HG02763 (cell line): ENCODE measurements around the gene GLP2R.

Experiments
- ATAC-seq: cut with Tn5 transposase; IDR thresholded peaks from one replicate; pipeline ENCODE4 v1.9.1; 2021; ENCODE audit warnings: mild to moderate bottlenecking, moderate library complexity; ENCODE audit not compliant: unreplicated experiment

The GLP2R gene

DNA sequence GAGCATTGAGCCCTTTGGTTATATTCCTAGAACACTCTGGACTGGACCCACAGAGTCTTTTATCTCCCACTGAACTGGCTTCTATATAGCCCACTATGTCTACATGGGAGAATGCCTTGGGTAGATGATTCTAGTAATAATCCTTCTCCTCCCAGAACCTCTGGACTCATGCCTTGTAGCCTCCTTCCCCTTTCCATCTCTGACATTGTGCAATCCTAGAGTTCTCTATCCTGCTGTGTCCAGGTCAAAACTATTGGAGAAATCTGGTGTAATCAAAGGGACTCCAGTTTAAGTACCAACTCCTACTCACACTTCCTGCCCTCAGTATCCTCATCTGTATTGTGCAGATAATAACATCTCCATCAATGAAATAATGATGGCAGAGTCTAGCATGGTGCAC is 70.2 kb downstream of the GLP2R start:
- no peak for ATAC-seq

DNA sequence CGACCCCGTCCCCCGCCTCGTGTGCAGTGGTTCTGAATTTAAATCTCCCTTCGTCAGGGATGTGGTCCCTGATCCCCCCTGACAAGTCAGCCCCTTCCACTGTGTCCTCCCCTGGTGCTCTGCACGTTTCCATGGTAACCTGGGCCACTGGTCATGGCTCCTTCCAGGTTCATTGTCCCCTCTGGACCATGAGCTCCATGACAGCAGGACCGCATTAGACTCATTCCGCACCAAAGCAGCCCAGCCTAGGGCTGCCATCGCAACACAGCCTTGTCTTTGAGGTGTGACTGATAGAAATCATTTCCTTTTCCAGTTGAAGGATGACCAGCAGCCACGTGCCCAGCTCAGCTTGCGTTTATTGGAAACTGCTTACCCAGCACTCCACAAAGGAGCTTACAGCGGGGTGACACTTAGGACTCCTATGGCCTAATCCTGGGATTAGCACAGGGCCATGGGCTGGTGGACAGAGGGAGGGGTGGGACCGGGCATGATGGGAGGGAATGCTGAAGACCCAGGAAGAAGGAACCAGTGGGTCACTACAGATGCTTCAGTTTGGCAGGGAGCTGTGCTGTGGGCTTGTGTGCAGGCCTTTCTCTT is 71.7 kb downstream of the GLP2R start:
- ATAC-seq: no peak

DNA sequence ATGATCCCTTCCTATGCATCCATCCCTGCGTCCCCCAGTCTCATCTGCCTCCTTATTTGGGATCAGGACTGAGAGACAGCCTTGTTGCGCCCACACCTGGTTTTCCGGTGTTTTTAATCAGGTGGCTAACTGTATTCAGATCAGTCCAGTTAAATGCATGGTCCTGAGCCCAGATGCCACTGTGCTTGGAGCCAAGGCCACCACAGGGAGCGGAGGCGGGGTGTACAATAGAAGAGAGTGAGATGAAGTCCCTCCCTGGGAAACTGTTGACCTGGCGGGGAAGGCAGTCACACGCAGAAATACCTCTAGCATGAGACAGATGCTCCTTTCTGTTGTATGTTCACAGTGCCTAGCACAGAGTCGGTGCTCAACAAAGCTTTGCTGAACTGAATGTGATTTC is 73.1 kb downstream of the GLP2R start:
- ATAC-seq: no peak

DNA sequence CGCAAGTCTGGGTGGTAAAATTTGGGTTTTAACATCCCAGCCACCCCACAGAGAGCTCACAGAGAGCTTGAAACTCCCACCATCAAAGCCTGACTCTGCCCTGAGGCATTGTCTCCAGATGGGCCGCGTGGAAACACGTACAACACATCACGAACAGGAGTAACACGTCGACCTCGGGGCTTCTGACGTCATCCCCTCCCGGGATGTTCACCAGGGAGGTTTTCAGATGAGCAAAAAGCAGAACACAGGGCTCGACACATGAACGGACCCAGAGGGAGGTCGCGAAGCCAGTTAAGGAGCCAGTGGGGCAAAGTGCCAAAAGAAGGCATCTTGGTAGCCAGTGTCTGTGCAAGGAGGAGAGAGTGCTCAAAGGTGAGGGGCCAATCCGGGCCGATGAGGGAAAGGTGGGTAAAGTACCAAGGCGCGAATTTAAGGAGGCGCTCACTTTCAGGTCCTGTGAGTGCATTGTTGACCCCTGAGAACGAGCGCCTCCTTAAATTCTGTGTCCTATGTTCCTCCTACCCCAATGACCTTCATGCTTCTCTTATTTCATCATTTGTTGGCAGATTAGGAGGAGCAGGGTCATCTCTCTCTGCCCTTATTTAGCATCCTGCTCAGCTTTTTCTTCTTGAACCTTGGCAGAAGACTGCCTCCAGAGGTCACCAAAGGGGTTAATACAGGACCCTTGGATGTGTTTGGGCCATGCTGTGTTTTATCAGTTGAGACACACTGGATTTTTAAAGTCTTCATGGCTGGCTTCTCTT is 73.7 kb downstream of the GLP2R start:
- no peak for ATAC-seq

DNA sequence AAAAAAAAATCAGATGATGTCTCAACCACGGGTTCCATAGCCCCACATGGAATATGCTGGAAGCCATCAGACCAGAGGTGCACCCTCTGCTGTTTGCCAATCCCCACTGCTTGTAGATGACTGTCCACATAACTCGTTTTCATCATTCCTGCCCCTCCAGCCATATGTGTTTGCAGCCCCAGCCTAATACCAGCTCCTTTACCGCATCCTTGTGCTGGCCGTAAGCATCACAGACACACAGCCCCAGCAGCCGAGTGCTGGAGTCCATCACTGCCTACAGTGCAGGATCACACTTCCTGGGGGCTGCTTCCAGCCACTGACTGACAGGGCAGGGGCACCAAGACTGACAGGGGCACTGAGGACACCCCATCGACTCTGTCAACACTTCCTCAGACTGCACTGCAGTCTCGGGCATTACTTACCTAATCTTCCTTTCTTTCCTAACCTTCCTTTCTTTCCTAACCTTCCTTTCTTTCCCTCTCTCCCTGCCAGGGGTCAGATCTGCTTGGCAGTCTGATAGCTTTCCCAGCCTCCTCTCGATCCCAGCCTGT is 74.4 kb downstream of the GLP2R start:
- ATAC-seq: no peak

DNA sequence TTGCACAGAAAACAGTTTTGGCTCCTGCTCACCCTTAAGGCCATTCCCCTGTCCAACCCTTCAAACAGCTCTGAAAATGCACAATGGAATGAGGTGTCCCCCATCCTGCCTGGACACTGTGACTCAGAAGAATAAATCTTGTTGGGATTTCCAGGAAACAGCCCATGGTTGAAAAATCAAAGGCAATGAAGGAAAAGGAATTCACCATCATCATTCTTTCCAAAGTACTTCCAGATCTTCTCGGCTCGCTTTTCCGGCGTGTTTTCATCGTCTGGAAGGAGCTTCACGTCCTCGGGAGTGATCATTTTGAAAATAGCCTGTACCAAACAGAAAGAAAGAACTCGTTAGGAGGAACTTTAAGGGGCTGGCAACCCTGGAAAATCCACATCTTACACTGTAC is 75.1 kb downstream of the GLP2R start:
- ATAC-seq: no peak

DNA sequence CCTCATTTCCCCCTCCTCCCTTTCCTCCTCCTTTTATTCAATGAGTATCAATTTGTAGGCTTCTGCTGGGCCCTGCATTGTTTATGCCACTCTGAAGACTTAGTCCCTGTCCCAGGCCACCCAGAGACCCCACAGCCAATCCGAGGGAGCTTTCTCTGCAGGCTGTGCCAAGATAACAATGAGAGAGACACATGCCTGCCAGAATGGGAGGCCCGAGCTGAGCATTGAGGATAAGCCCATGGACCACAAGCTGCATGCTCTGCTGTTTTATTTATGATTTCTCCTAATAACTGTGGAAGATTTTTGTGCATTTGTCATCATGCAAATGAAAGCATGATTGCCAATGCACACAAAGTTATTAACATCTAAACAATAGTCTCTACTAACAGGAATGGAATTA is 76.4 kb downstream of the GLP2R start:
- ATAC-seq: no peak

DNA sequence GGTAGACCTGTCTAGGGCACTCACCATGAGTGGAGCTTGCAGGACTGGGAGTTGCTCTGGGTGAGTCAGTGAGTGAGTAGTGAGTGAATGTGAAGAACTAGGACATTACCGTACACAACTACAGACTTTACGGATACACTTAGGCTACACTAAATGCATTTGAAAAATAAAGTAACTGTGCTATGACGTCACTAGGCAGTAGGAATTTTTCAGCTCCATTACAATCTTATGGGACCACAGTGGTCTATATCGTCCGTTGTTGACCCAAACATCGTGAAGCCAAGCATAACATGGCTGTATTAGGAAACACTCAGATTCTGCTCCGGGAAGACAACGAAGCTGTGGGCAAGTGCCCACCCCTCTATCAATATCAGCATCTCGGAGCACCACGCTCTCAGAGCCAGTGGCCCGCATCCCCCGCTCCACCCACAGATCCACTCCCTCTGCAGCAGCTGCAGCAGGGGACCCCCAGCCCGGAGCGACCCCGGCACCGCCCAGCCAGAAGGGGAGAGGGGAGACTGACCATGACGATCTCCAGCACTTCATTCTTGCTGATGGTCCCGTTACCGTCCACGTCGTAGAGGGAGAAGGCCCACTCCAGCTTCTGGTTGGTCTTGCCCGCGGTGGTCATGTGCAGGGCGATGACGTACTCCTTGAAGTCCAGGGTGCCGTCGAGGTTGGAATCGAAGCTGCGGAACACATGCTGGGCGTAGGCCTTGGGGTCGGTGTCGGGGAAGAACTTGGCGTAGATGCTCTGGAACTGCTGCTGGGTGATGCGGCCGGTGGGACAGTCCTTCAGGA is 78.8 kb downstream of the GLP2R start:
- no peak for ATAC-seq

- ATAC-seq: no peak
These were observed 79.3 kb downstream of the GLP2R start, which contains the start of gene RCVRN for GRCh38 chr17:9905078-9905415. TSS of gene RCVRN (minus strand) at chr17:9905271. CDS start at chr17:9905180, 91 bp downstream.

GRCh38 chr17:9905902-9906301 is 80.2 kb downstream of the GLP2R start:
- no peak for ATAC-seq

- ATAC-seq: no peak
These were observed 80.9 kb downstream of the GLP2R start for GRCh38 chr17:9906616-9907015.

GRCh38 chr17:9907131-9907530 is 81.4 kb downstream of the GLP2R start:
- no peak for ATAC-seq

- no peak for ATAC-seq
These were observed 82.3 kb downstream of the GLP2R start for GRCh38 chr17:9907883-9908648.

DNA sequence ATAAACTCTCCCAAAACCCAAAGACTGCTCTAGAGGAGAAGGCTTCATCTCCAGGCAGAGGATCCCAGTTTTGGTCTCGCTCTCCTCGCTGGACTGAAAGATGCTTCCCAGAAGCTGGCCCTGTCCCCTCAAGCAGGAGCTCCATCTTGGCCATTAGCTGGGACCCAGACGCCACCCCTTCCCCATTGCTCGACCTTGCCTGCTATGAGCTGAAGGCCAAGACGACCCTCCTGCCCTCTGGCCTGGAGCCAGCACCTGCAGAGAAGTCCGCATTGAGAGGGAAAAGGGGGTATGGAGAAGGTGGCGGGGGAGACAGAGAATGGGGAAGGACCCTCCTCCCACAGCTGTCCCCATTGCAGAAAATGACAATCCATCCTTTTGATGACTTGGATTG is 82.9 kb downstream of the GLP2R start:
- no peak for ATAC-seq

DNA sequence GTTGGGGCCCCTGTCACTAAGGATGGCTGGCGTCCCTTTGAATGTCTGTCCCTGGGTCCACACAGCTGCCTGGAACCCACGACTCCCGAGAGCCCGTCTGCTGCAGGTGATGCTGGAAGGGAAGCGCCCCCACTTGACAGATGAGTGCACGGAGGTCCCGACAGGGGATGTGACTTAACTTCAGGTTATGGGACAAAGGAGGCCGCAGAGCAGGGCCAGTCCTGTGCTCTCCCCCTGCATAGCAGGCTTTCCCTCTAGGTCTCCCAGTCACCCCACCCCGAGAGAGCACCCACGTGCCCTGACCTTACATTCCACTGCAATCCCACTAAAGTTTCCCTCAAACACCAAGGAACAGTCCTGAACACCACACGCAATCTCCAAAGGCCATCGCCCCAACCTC is 85.4 kb downstream of the GLP2R start:
- ATAC-seq: no peak

DNA sequence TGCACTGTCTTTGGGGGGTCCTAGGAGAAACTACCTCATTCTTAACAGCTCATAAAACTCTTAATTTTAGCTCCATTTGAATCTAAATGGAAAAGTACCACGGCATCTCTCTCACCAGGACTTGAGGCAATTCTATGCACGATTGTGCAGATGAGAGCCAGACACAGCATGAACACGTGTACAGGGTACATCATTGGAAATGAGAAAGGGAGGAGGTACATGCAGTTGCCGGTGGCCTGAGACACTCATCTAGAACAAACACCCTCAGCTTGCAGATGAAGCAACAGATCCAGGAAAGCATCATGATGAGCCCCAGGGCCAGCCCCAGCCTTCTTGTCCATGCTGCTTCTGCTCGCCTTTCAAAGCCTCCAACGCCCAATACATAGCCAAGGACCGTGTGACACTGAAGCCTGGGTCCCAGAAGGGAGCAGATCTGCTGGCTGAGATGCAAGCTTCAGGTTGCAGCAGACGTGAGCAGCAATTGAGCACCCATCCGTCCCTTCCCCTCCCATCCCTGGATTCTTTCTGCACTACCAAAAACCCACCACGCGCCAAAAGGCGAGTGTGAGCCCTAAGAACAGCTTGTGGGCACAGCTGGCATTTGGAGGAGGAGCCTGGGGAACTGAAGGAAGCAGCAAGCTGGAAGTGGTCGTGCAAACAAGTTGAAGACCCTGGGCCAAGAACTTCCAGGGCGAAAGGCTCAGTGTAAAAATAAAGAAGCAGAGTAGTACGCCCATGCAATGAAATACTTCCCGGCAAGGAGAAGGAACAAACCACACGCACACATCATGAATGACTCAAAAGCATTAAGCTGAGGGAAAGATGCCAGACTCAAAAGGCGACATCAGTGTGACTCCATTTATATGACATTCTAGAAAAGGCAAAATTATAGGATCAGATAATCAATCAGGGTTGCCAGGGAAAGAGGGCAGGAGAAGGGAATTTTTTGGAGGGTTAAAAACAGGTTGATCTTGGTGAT is 86.7 kb downstream of the GLP2R start:
- ATAC-seq: no peak

- no peak for ATAC-seq
These were observed 87.8 kb downstream of the GLP2R start for GRCh38 chr17:9913476-9913875.

DNA sequence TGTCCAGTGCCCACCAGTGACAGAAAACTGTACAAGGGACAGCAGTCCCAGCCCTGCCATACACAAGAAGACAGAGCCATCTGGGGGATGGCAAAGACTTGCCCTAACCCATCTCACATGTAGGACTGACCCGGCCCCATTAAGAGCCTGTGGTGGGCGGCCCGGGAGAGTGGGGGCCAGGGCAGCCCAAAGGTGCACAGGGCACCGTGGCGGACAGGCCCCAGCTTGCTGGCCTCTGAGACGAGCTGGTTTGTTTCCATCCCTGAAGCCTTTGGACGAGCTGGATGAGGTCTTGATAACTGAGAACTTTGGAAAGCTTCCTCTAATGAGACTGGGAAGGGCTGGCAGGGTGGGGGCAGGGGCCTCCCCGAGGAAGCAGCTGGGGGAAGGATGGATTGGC is 90.4 kb downstream of the GLP2R start:
- no peak for ATAC-seq

DNA sequence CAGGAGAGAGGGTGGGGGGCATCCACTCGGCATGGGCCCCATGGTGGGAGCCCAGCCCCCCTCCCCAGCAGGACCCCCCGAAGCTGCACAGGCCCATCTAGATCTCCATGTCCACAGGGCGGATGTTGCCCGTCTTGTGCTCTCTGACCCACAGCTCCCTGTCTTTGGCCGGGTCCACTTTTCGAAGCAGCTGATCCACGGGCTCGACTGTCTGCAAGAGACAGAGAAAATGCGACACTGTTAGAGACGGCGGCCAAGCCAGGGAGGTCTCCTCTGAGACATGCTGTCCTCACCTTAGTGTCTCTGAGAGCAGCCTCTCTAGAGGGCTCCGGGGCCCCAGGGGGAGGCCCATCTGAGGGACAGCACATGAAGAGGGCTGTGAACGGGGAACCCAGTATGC is 91.4 kb downstream of the GLP2R start:
- ATAC-seq: no peak

DNA sequence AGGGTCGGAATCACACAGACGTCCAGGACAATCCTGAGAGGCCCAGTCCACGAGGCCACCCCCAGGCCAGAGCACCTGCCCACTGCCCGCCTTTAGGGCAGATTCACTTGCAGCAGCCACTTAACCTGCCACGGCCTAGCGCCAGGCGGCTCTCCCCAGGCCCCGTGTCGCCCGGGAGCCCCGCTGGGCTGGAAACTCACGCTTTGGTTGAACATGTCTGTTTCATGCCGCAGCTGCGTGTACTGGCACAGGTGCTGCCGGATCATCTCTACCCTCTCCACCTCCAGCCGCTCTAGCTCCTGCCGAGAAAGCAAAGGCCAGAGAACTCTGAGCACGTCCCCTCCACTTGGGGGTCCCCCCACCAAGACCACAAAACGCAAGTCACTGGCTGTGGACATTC is 92.1 kb downstream of the GLP2R start:
- ATAC-seq: no peak
